B cell (primary cell): ENCODE data around the gene OR14K1. TPM values are rescaled to one million over a fixed set of nuclear protein-coding genes. Genes with fewer than 3 reads are reported as not detected.
"Not testable (repeated sequence)": the region's sequence is repeated elsewhere in the genome, so short reads cannot be mapped to it uniquely, and the experiment has no call there.

Source experiments
- ATAC-seq: fragments of 200-7000 bp; cut with Tn5 transposase; one replicate; pipeline ENCODE4 v1.10.0; 2021; ENCODE audit warnings: low read depth, mild to moderate bottlenecking, moderate number of reproducible peaks, moderate library complexity
- CTCF ChIA-PET: fragments of 350-600 bp; sonication (Branson Sonifier 250); formaldehyde crosslinking; loops from one replicate; lab custom pipeline; 2021; ENCODE audit warnings: antibody characterized with exemption, inconsistent platforms; lab: Charles Lee
- POLR2A ChIA-PET: fragments of 350-600 bp; sonication (Branson Sonifier 250); formaldehyde crosslinking; loops from one replicate; lab custom pipeline; 2021; ENCODE audit warnings: antibody characterized with exemption; lab: Charles Lee
- DNase-seq: peaks from one replicate; pipeline ENCODE4 v3.0.0; 2013
- H2AFZ ChIP-seq: 2 replicates; pipeline ENCODE4 v1.6.1; 2012; ENCODE audit warnings: mild to moderate bottlenecking, low read depth, low read length; ENCODE audit not compliant: insufficient read depth, poor library complexity, severe bottlenecking
- H3K27ac ChIP-seq, 2 donors: 1 replicate in 1 of 2; 2 replicates in 1 of 2; pipeline ENCODE4 v1.5.1; 2012 to 2013; ENCODE audit warnings: low read length in 2 of 2, mild to moderate bottlenecking in 2 of 2, moderate library complexity in 1 of 2
- H3K27me3 ChIP-seq, 4 experiments: fragments of 200-600 bp in 1 of 4; sonication (generic) in 1 of 4; replicated peaks in 1 of 4; 1 replicate in 2 of 4; 2 replicates in 2 of 4; pipeline versions ENCODE4 v1.6.1 to v1.7.0; 2013 to 2016; ENCODE audit warnings: low read length in 3 of 4, mild to moderate bottlenecking in 2 of 4, mixed read lengths in 1 of 4, moderate library complexity in 1 of 4; ENCODE audit not compliant: insufficient read depth in 4 of 4, control insufficient read depth in 3 of 4; ENCODE audit errors: control extremely low read depth in 1 of 4
- H3K36me3 ChIP-seq, 2 experiments: replicated peaks in 1 of 2; 1 replicate in 1 of 2; 2 replicates in 1 of 2; pipeline versions ENCODE4 v1.6.1 to v1.7.1; 2013; ENCODE audit warnings: low read length in 1 of 2; ENCODE audit not compliant: insufficient read depth in 2 of 2, control insufficient read depth in 1 of 2; ENCODE audit errors: control extremely low read depth in 1 of 2, extremely low read depth in 1 of 2
- H3K4me1 ChIP-seq, 2 donors: fragments of 200-600 bp in 1 of 2; sonication (generic) in 1 of 2; 1 replicate in 1 of 2; 2 replicates in 1 of 2; pipeline versions ENCODE4 v1.5.1 to v1.6.1; 2013 to 2017; ENCODE audit warnings: low read length in 2 of 2; ENCODE audit not compliant: control insufficient read depth in 2 of 2, insufficient read depth in 2 of 2
- H3K4me2 ChIP-seq: replicated peaks from 2 replicates; pipeline ENCODE3; 2012; ENCODE audit warnings: mild to moderate bottlenecking, low read depth, low read length; ENCODE audit not compliant: poor library complexity, severe bottlenecking
- H3K4me3 ChIP-seq, 5 experiments: fragments of 200-600 bp in 1 of 5; sonication (generic) in 1 of 5; 1 replicate in 3 of 5; 2 replicates in 2 of 5; pipeline versions ENCODE4 v1.5.1 to v1.7.0; 2011 to 2016; ENCODE audit warnings: low read length in 4 of 5, mild to moderate bottlenecking in 4 of 5, low read depth in 2 of 5, control low read depth in 1 of 5, moderate library complexity in 1 of 5; ENCODE audit not compliant: insufficient read depth in 1 of 5; ENCODE audit errors: control extremely low read depth in 1 of 5, extremely low read depth in 1 of 5
- H3K79me2 ChIP-seq: fragments of 200-600 bp; sonication (generic); one replicate; pipeline ENCODE4 v1.6.0; 2016; ENCODE audit warnings: low read length; ENCODE audit not compliant: control insufficient read depth, insufficient read depth
- H3K9ac ChIP-seq: fragments of 200-600 bp; sonication (generic); 2 replicates; pipeline ENCODE4 v1.6.1; 2017; ENCODE audit warnings: mild to moderate bottlenecking, low read length, moderate library complexity
- H3K9me3 ChIP-seq, 3 donors: one replicate each; pipeline versions ENCODE4 v1.6.1 to v1.7.1; 2013; ENCODE audit warnings: low read length in 2 of 3; ENCODE audit not compliant: control insufficient read depth in 2 of 3, insufficient read depth in 1 of 3; ENCODE audit errors: control extremely low read depth in 1 of 3
- H4K20me1 ChIP-seq: 2 replicates; pipeline ENCODE4 v1.6.0; 2012; ENCODE audit warnings: mild to moderate bottlenecking, low read length; ENCODE audit not compliant: insufficient read depth, control insufficient read depth, poor library complexity, severe bottlenecking
- H3K27ac Mint-ChIP-seq: one replicate; pipeline ENCODE4 v1.8.0; 2021; ENCODE audit warnings: mixed read lengths
- H3K27me3 Mint-ChIP-seq: one replicate; pipeline ENCODE4 v1.8.0; 2021; ENCODE audit warnings: mixed read lengths
- H3K4me1 Mint-ChIP-seq: one replicate; pipeline ENCODE4 v1.8.0; 2021; ENCODE audit warnings: mixed read lengths
- H3K4me3 Mint-ChIP-seq: one replicate; pipeline ENCODE4 v1.8.0; 2021; ENCODE audit warnings: mixed read lengths
- H3K9me3 Mint-ChIP-seq: one replicate; pipeline ENCODE4 v1.8.0; 2022; ENCODE audit warnings: mixed read lengths; ENCODE audit not compliant: insufficient read depth
- EZH2 ChIP-seq: IDR thresholded peaks from 2 replicates; pipeline ENCODE4 v1.6.1; 2012; ENCODE audit warnings: borderline replicate concordance, low read depth, mild to moderate bottlenecking, moderate library complexity, low read length; ENCODE audit not compliant: insufficient read depth, poor library complexity, severe bottlenecking
- WGBS: methylation state at CpG from one replicate; pipeline ENCODE4 v1.1.5; 2013; ENCODE audit warnings: missing lambda C conversion rate; ENCODE audit not compliant: insufficient coverage; 5-methylcytosine and 5-hydroxymethylcytosine counted together
- intact Hi-C: fragments of 100-400 bp; cut with micrococcal nuclease; formaldehyde crosslinking; loops from one replicate; pipeline ENCODE4 v1.10.0; 2022
- polyA plus RNA-seq: library from polyadenylated mRNA; depleted of rRNA; stranded (reverse); fragments of >200 nt; gene quantifications from 2 replicates; pipeline ENCODE4 v1.2.3, GENCODE V29; 2012
- total RNA-seq, 2 donors: library from RNA; stranded (reverse); fragments of 120-200 nt in 1 of 2; gene quantifications; 1 replicate in 1 of 2; 2 replicates in 1 of 2; pipeline versions ENCODE4 v1.2.3 to v1.2.4, GENCODE V29; 2013 to 2022
- TF ChIP-seq, protein P1 (sequence below): fragments of 200-600 bp; IDR thresholded peaks from one replicate; pipeline ENCODE4 v1.8.0; 2022; ENCODE audit warnings: antibody characterized with exemption, mild to moderate bottlenecking

OR14K1 gene
- total and polyA plus RNA-seq, 2 donors (not counting 1 experiment from before 2014, with no cell fraction given) = not detected

GRCh38 chr1:247748041-247748440, 9.6 kb downstream of the OR14K1 start, which contains the start of gene OR14A2:
Gene OR14A2 (minus strand): TSS chr1:247748141.
- no peaks in the 10 kb centered on the region for H3K27me3 Mint-ChIP-seq
- Histone ChIP-seq H3K9me3 (peaks cover 0 to 13% (median 4%) of the 10 kb centered on the region in 3 donors), H3K27ac (no peak within 1 kb of the TSS), H3K4me3 (no peak within 1 kb of the TSS), H3K79me2 (no peaks in the 10 kb centered on the region), H3K4me1 (no peaks in the 10 kb centered on the region), H3K27me3 (no peaks in the 10 kb centered on the region), H4K20me1 (no peaks in the 10 kb centered on the region), H2AFZ (no peak within 1 kb of the TSS), H3K36me3 (no peaks in the 10 kb centered on the region), H3K9ac (no peak within 1 kb of the TSS), H3K4me2 (no peak within 1 kb of the TSS)
- WGBS = no CpG with 5 or more reads among the region's 2 CpGs
- POLR2A ChIA-PET = no interaction called here
- H3K9me3 Mint-ChIP-seq = peaks cover 4% of the 10 kb centered on the region
- TF ChIP-seq, protein P1, sequence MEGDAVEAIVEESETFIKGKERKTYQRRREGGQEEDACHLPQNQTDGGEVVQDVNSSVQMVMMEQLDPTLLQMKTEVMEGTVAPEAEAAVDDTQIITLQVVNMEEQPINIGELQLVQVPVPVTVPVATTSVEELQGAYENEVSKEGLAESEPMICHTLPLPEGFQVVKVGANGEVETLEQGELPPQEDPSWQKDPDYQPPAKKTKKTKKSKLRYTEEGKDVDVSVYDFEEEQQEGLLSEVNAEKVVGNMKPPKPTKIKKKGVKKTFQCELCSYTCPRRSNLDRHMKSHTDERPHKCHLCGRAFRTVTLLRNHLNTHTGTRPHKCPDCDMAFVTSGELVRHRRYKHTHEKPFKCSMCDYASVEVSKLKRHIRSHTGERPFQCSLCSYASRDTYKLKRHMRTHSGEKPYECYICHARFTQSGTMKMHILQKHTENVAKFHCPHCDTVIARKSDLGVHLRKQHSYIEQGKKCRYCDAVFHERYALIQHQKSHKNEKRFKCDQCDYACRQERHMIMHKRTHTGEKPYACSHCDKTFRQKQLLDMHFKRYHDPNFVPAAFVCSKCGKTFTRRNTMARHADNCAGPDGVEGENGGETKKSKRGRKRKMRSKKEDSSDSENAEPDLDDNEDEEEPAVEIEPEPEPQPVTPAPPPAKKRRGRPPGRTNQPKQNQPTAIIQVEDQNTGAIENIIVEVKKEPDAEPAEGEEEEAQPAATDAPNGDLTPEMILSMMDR = no peak
- no peak for TF ChIP-seq EZH2
- ATAC-seq (no peak), DNase-seq (no peak)
- no peak within 1 kb of the TSS for H3K4me3 Mint-ChIP-seq
- intact Hi-C loops = no loop called here
- H3K4me1 Mint-ChIP-seq = no peaks in the 10 kb centered on the region
- CTCF ChIA-PET = no interaction called here
- H3K27ac Mint-ChIP-seq = no peak within 1 kb of the TSS

- Histone ChIP-seq H3K9me3 (peaks cover 0 to 13% (median 4%) of the 10 kb centered on the region in 3 donors), H3K4me2 (no peak overlapping the region), H3K9ac (no peak overlapping the region), H3K4me1 (no peaks in the 10 kb centered on the region), H3K4me3 (no peak overlapping the region), H3K27ac (no peak overlapping the region), H2AFZ (no peak overlapping the region), H3K36me3 (no peaks in the 10 kb centered on the region), H4K20me1 (no peaks in the 10 kb centered on the region), H3K27me3 (no peaks in the 10 kb centered on the region), H3K79me2 (no peaks in the 10 kb centered on the region)
- TF ChIP-seq EZH2 = no peak
- TF ChIP-seq, protein P1 = no peak
- ATAC-seq (no peak), DNase-seq (no peak)
- peaks cover 4% of the 10 kb centered on the region for H3K9me3 Mint-ChIP-seq
- H3K4me3 Mint-ChIP-seq = no peak overlapping the region
- intact Hi-C loops = no loop called here
- H3K27ac Mint-ChIP-seq = no peak overlapping the region
- ChIA-PET POLR2A (no interaction called here), CTCF (no interaction called here)
- no peaks in the 10 kb centered on the region for H3K27me3 Mint-ChIP-seq
- 93% methylated on average over 1 of the region's 1 CpG for WGBS
- no peaks in the 10 kb centered on the region for H3K4me1 Mint-ChIP-seq
Observed at GRCh38 chr1:247749870-247750269, 11.5 kb downstream of the OR14K1 start.

GRCh38 chr1:247754311-247754710, 15.9 kb downstream of the OR14K1 start:
- H3K36me3 ChIP-seq, H3K4me3 ChIP-seq, intact Hi-C loops, H3K9ac ChIP-seq, H3K4me1 ChIP-seq, H3K4me1 Mint-ChIP-seq, H3K79me2 ChIP-seq, H3K27me3 ChIP-seq, H3K4me2 ChIP-seq, H3K4me3 Mint-ChIP-seq, DNase-seq, H3K9me3 Mint-ChIP-seq, H3K27me3 Mint-ChIP-seq, H4K20me1 ChIP-seq, POLR2A ChIA-PET, H2AFZ ChIP-seq, H3K27ac Mint-ChIP-seq, CTCF ChIA-PET, H3K27ac ChIP-seq, ATAC-seq: not testable (repeated sequence)
- peaks cover 0 to 13% (median 4%) of the 10 kb centered on the region in 3 donors for H3K9me3 ChIP-seq
- no CpG with 5 or more reads among the region's 1 CpG for WGBS
